ENCODE results near the gene KRI1. TPM values are rescaled to one million over a fixed set of nuclear protein-coding genes. Genes with fewer than 3 reads are reported as not detected.

KRI1 gene
- total RNA-seq, 4 donors from 2014 or later = 16.8 to 24.1 (median 19.9) TPM

- Histone ChIP-seq H3K4me1 (peaks cover 3 to 8% of the 10 kb centered on the region in 2 donors), H3K4me3 (peak within 1 kb of the TSS in 2 of 4 donors; percentile 24 to 27), H3K9me3 (no peaks in the 10 kb centered on the region), H3K36me3 (no peaks in the 10 kb centered on the region), H3K27me3 (peaks cover 65 to 74% (median 69%) of the 10 kb centered on the region in 3 donors), H3K27ac (no peak within 1 kb of the TSS)
- TF ChIP-seq CTCF (IDR thresholded peaks at IDR 0.05 in 4 of 5, conservative IDR thresholded peaks at IDR 0.05 in 1 of 5) = no peak
- TF ChIP-seq POLR2A (IDR thresholded peaks at IDR 0.05) = no peak
- in situ Hi-C loops (cut with MboI; ENCODE audit: low sequenced_read_pairs in 4 of 4) (no loop called here), intact Hi-C loops (cut with DNase I; ENCODE audit: low total_unique reads) (no loop called here)
- DNase-seq (no peak), ATAC-seq (no peak)
These were observed 48.5 kb downstream of the KRI1 start, which contains the start of gene S1PR5 for GRCh38 chr19:10517361-10517759. TSS of gene S1PR5 (minus strand) at chr19:10517447. CDS start at chr19:10515011, 2,436 bp downstream.

- no peaks in the 10 kb centered on the region for H3K36me3 ChIP-seq
- H3K27me3 ChIP-seq = peaks cover 69 to 79% (median 75%) of the 10 kb centered on the region in 3 donors
- DNase-seq (no peak), ATAC-seq (no peak)
- intact Hi-C loops (cut with DNase I; ENCODE audit: low total_unique reads) (no loop called here), in situ Hi-C loops (cut with MboI; ENCODE audit: low sequenced_read_pairs in 4 of 4) (no loop called here)
- H3K4me3 ChIP-seq = peak overlapping the region in 2 of 4 donors; percentile 24 to 27
- H3K27ac ChIP-seq = no peak overlapping the region
- peaks cover 3 to 8% of the 10 kb centered on the region in 2 donors for H3K4me1 ChIP-seq
- TF ChIP-seq CTCF (IDR thresholded peaks at IDR 0.05 in 4 of 5, conservative IDR thresholded peaks at IDR 0.05 in 1 of 5) (no peak), POLR2A (IDR thresholded peaks at IDR 0.05) (no peak)
- no peaks in the 10 kb centered on the region for H3K9me3 ChIP-seq
These were observed 49.0 kb downstream of the KRI1 start for GRCh38 chr19:10516671-10517286.

- DNase-seq (no peak), ATAC-seq (no peak)
- peaks cover 3 to 8% of the 10 kb centered on the region in 2 donors for H3K4me1 ChIP-seq
- no peak overlapping the region for H3K27ac ChIP-seq
- no peak overlapping the region for H3K4me3 ChIP-seq
- in situ Hi-C loops (cut with MboI; ENCODE audit: low sequenced_read_pairs in 4 of 4) (no loop called here), intact Hi-C loops (cut with DNase I; ENCODE audit: low total_unique reads) (no loop called here)
- TF ChIP-seq POLR2A (IDR thresholded peaks at IDR 0.05) (no peak), CTCF (IDR thresholded peaks at IDR 0.05 in 4 of 5, conservative IDR thresholded peaks at IDR 0.05 in 1 of 5) (no peak)
- no peaks in the 10 kb centered on the region for H3K9me3 ChIP-seq
- peaks cover 73 to 86% (median 78%) of the 10 kb centered on the region in 3 donors for H3K27me3 ChIP-seq
- H3K36me3 ChIP-seq = no peaks in the 10 kb centered on the region
These were observed 49.8 kb downstream of the KRI1 start for GRCh38 chr19:10516064-10516385.

- H3K27me3 ChIP-seq = peaks cover 73 to 87% (median 81%) of the 10 kb centered on the region in 3 donors
- in situ Hi-C loops (cut with MboI; ENCODE audit: low sequenced_read_pairs in 4 of 4) (no loop called here), intact Hi-C loops (cut with DNase I; ENCODE audit: low total_unique reads) (no loop called here)
- H3K4me1 ChIP-seq = peaks cover 3 to 8% of the 10 kb centered on the region in 2 donors
- DNase-seq (no peak), ATAC-seq (no peak)
- H3K4me3 ChIP-seq = no peak overlapping the region
- H3K27ac ChIP-seq = no peak overlapping the region
- H3K36me3 ChIP-seq = no peaks in the 10 kb centered on the region
- TF ChIP-seq CTCF (IDR thresholded peaks at IDR 0.05 in 4 of 5, conservative IDR thresholded peaks at IDR 0.05 in 1 of 5) = no peak
- H3K9me3 ChIP-seq = no peaks in the 10 kb centered on the region
These were observed 51.3 kb downstream of the KRI1 start for GRCh38 chr19:10514211-10515145.

All from gastrocnemius medialis (tissue), 4 donors.